ENCODE data around the gene NVL. TPM values are rescaled to one million over a fixed set of nuclear protein-coding genes. Genes with fewer than 3 reads are reported as not detected.

Gene NVL
- total and polyA plus RNA-seq, 2 donors (not counting 1 experiment from before 2014, with no cell fraction given) = 20.5 to 27.6 TPM

- no peak for TF ChIP-seq EZH2 (IDR thresholded peaks at IDR 0.05; ENCODE audit: low read length, missing control alignments)
- no peak for TF ChIP-seq CTCF (conservative IDR thresholded peaks at IDR 0.05 in 1 of 2, IDR thresholded peaks at IDR 0.05 in 1 of 2; ENCODE audit: low read depth in 1 of 2, low read length in 2 of 2)
- no peak overlapping the region for H3K4me3 ChIP-seq (replicated peaks in 1 of 4; ENCODE audit: control extremely low read depth in 1 of 4, insufficient read depth in 1 of 4, low read depth in 3 of 4, low read length in 4 of 4)
- DNase-seq (ENCODE audit: low read depth in 2 of 2) = peak in 1 of 2 donors; percentile 14
- H3K79me2 ChIP-seq (ENCODE audit: control insufficient read depth, insufficient read depth, low read length) = no peaks in the 10 kb centered on the region
- H3K27ac ChIP-seq (ENCODE audit: insufficient read depth, low read length) = no peak overlapping the region
- H3K36me3 ChIP-seq (ENCODE audit: control insufficient read depth, insufficient read depth, low read length) = no peaks in the 10 kb centered on the region
- no peak overlapping the region for H3K9ac ChIP-seq (ENCODE audit: insufficient read depth, low read length)
- no peaks in the 10 kb centered on the region for H4K20me1 ChIP-seq (ENCODE audit: control insufficient read depth, extremely low read depth, insufficient read depth, low read length)
- no peak overlapping the region for H2AFZ ChIP-seq (ENCODE audit: low read length)
- no peaks in the 10 kb centered on the region for H3K27me3 ChIP-seq (ENCODE audit: control insufficient read depth, insufficient read depth, low read length)
- no peaks in the 10 kb centered on the region for H3K9me3 ChIP-seq (ENCODE audit: control insufficient read depth, insufficient read depth, low read depth, low read length)
- no peak overlapping the region for H3K4me2 ChIP-seq (ENCODE audit: extremely low read depth, insufficient read depth, low read length)
- H3K4me1 ChIP-seq (ENCODE audit: control insufficient read depth, extremely low read depth, insufficient read depth, low read length) = peaks cover 11% of the 10 kb centered on the region
These were observed 128.6 kb downstream of the NVL start for GRCh38 chr1:224201383-224201782.

- Histone ChIP-seq H2AFZ (ENCODE audit: low read length) (no peak overlapping the region), H3K9ac (ENCODE audit: insufficient read depth, low read length) (no peak overlapping the region), H4K20me1 (ENCODE audit: control insufficient read depth, extremely low read depth, insufficient read depth, low read length) (no peaks in the 10 kb centered on the region), H3K36me3 (ENCODE audit: control insufficient read depth, insufficient read depth, low read length) (no peaks in the 10 kb centered on the region), H3K9me3 (ENCODE audit: control insufficient read depth, insufficient read depth, low read depth, low read length) (no peaks in the 10 kb centered on the region), H3K4me1 (ENCODE audit: control insufficient read depth, extremely low read depth, insufficient read depth, low read length) (peaks cover 7% of the 10 kb centered on the region), H3K79me2 (ENCODE audit: control insufficient read depth, insufficient read depth, low read length) (no peaks in the 10 kb centered on the region), H3K4me3 (replicated peaks in 1 of 4; ENCODE audit: control extremely low read depth in 1 of 4, insufficient read depth in 1 of 4, low read depth in 3 of 4, low read length in 4 of 4) (no peak overlapping the region), H3K27ac (ENCODE audit: insufficient read depth, low read length) (no peak overlapping the region), H3K4me2 (ENCODE audit: extremely low read depth, insufficient read depth, low read length) (no peak overlapping the region), H3K27me3 (ENCODE audit: control insufficient read depth, insufficient read depth, low read length) (no peaks in the 10 kb centered on the region)
- no peak for TF ChIP-seq EZH2 (IDR thresholded peaks at IDR 0.05; ENCODE audit: low read length, missing control alignments)
- TF ChIP-seq CTCF (conservative IDR thresholded peaks at IDR 0.05 in 1 of 2, IDR thresholded peaks at IDR 0.05 in 1 of 2; ENCODE audit: low read depth in 1 of 2, low read length in 2 of 2) = no peak
- no peak for DNase-seq (ENCODE audit: low read depth in 2 of 2)
These were observed 130.3 kb downstream of the NVL start for GRCh38 chr1:224199679-224200078.

- Histone ChIP-seq H3K79me2 (ENCODE audit: control insufficient read depth, insufficient read depth, low read length) (no peaks in the 10 kb centered on the region), H3K9ac (ENCODE audit: insufficient read depth, low read length) (no peak overlapping the region), H2AFZ (ENCODE audit: low read length) (no peak overlapping the region), H3K9me3 (ENCODE audit: control insufficient read depth, insufficient read depth, low read depth, low read length) (no peaks in the 10 kb centered on the region), H3K4me1 (ENCODE audit: control insufficient read depth, extremely low read depth, insufficient read depth, low read length) (peaks cover 4% of the 10 kb centered on the region), H3K27ac (ENCODE audit: insufficient read depth, low read length) (no peak overlapping the region), H4K20me1 (ENCODE audit: control insufficient read depth, extremely low read depth, insufficient read depth, low read length) (no peaks in the 10 kb centered on the region), H3K36me3 (ENCODE audit: control insufficient read depth, insufficient read depth, low read length) (no peaks in the 10 kb centered on the region), H3K4me2 (ENCODE audit: extremely low read depth, insufficient read depth, low read length) (no peak overlapping the region), H3K27me3 (ENCODE audit: control insufficient read depth, insufficient read depth, low read length) (no peaks in the 10 kb centered on the region), H3K4me3 (replicated peaks in 1 of 4; ENCODE audit: control extremely low read depth in 1 of 4, insufficient read depth in 1 of 4, low read depth in 3 of 4, low read length in 4 of 4) (no peak overlapping the region)
- TF ChIP-seq CTCF (conservative IDR thresholded peaks at IDR 0.05 in 1 of 2, IDR thresholded peaks at IDR 0.05 in 1 of 2; ENCODE audit: low read depth in 1 of 2, low read length in 2 of 2) (no peak), EZH2 (IDR thresholded peaks at IDR 0.05; ENCODE audit: low read length, missing control alignments) (no peak)
- no peak for DNase-seq (ENCODE audit: low read depth in 2 of 2)
These were observed 131.4 kb downstream of the NVL start for GRCh38 chr1:224198572-224198971.
